RPMI7951 (cell line): Measurements from ENCODE around the gene CLIC1. TPM values are rescaled to one million over a fixed set of nuclear protein-coding genes. Genes with fewer than 3 reads are reported as not detected.

ENCODE experiments used
- DNase-seq: peaks from one replicate; pipeline ENCODE4 v3.0.0-alpha.2; 2012; ENCODE audit warnings: low read depth
- total RNA-seq: library from RNA; depleted of rRNA; stranded (reverse); fragments of >200 nt; shearing (Covaris generic); gene quantifications from 2 replicates; pipeline ENCODE4 v1.2.3, GENCODE V29; 2014; rRNA removed

CLIC1 gene
- total RNA-seq, 1 experiment from 2014 or later: 1,387 TPM

GRCh38 chr6:31701666-31702404 lies 34.5 kb downstream of the CLIC1 start:
- peak; percentile 33 for DNase-seq

GRCh38 chr6:31700740-31701401 lies 35.5 kb downstream of the CLIC1 start:
- no peak for DNase-seq

GRCh38 chr6:31697555-31697954 lies 38.8 kb downstream of the CLIC1 start:
- DNase-seq: no peak

GRCh38 chr6:31693535-31693934 lies 42.8 kb downstream of the CLIC1 start:
- no peak for DNase-seq

GRCh38 chr6:31692886-31693285 lies 43.4 kb downstream of the CLIC1 start:
- DNase-seq: no peak

GRCh38 chr6:31692353-31692752 lies 44.0 kb downstream of the CLIC1 start:
- no peak for DNase-seq

- no peak for DNase-seq
Observed at GRCh38 chr6:31691564-31692108, 44.7 kb downstream of the CLIC1 start.

GRCh38 chr6:31691078-31691463 lies 45.3 kb downstream of the CLIC1 start:
- no peak for DNase-seq

GRCh38 chr6:31690231-31691077 lies 45.9 kb downstream of the CLIC1 start:
- no peak for DNase-seq

- DNase-seq: no peak
Observed at GRCh38 chr6:31689249-31690110, 46.9 kb downstream of the CLIC1 start.

GRCh38 chr6:31687860-31688693 lies 48.3 kb downstream of the CLIC1 start:
- no peak for DNase-seq

- no peak for DNase-seq
Observed at GRCh38 chr6:31687321-31687720, 49.0 kb downstream of the CLIC1 start.

- DNase-seq: no peak
Observed at GRCh38 chr6:31686483-31686882, 49.8 kb downstream of the CLIC1 start.

- no peak for DNase-seq
Observed at GRCh38 chr6:31683591-31683990, 52.7 kb downstream of the CLIC1 start.

GRCh38 chr6:31681135-31681671 lies 55.1 kb downstream of the CLIC1 start:
- peak; percentile 53 for DNase-seq

Other genes with a start within 250 kb of the CLIC1 start
- gene MICB, start 238.4 kb downstream of the CLIC1 start, total RNA-seq: 31.0 and 34.4 TPM in 2 replicates
- not detected in 2 replicates for gene MCCD1, start 207.6 kb downstream of the CLIC1 start, total RNA-seq
- 472 and 494 TPM in 2 replicates for gene DDX39B, start 194.5 kb downstream of the CLIC1 start, total RNA-seq
- gene ATP6V1G2, start 189.9 kb downstream of the CLIC1 start, total RNA-seq: 2.3 and 2.6 TPM in 2 replicates
- 25.0 and 27.5 TPM in 2 replicates for gene NFKBIL1, start 188.9 kb downstream of the CLIC1 start, total RNA-seq
- gene LTA, start 164.2 kb downstream of the CLIC1 start, total RNA-seq: not detected in 2 replicates
- 1.7 TPM in 2 replicates for gene TNF, start 161.0 kb downstream of the CLIC1 start, total RNA-seq
- gene LTB, start 154.1 kb downstream of the CLIC1 start, total RNA-seq: not detected in 2 replicates
- not detected in 2 replicates for gene LST1, start 150.3 kb downstream of the CLIC1 start, total RNA-seq
- 0.36 TPM in 1 of 2 replicates, not detected in the other for gene NCR3, start 143.5 kb downstream of the CLIC1 start, total RNA-seq
- not detected in 2 replicates for gene AIF1, start 121.3 kb downstream of the CLIC1 start, total RNA-seq
- 52.8 and 53.7 TPM in 2 replicates for gene PRRC2A, start 115.8 kb downstream of the CLIC1 start, total RNA-seq
- gene BAG6, start 83.9 kb downstream of the CLIC1 start, total RNA-seq: 124 and 161 TPM in 2 replicates
- gene APOM, start 80.6 kb downstream of the CLIC1 start, total RNA-seq: 2.5 and 3.4 TPM in 2 replicates
- gene C6orf47, start 75.8 kb downstream of the CLIC1 start, total RNA-seq: 13.9 and 18.6 TPM in 2 replicates
- 20.0 and 22.5 TPM in 2 replicates for gene GPANK1, start 71.5 kb downstream of the CLIC1 start, total RNA-seq
- 371 and 469 TPM in 2 replicates for gene CSNK2B, start 70.5 kb downstream of the CLIC1 start, total RNA-seq
- 0.36 and 1.3 TPM in 2 replicates for gene LY6G5B, start 66.6 kb downstream of the CLIC1 start, total RNA-seq
- gene LY6G5C, start 55.5 kb downstream of the CLIC1 start, total RNA-seq: 2.9 and 3.2 TPM in 2 replicates
- gene ABHD16A, start 33.2 kb downstream of the CLIC1 start, total RNA-seq: 36.7 and 36.9 TPM in 2 replicates
- gene LY6G6F, start 29.7 kb downstream of the CLIC1 start, total RNA-seq: not detected in 2 replicates
- gene LY6G6D, start 21.2 kb downstream of the CLIC1 start, total RNA-seq: not detected in 2 replicates
- not detected in 2 replicates for gene LY6G6C, start 14.8 kb downstream of the CLIC1 start, total RNA-seq
- gene MPIG6B, start 13.2 kb downstream of the CLIC1 start, total RNA-seq: not detected in 2 replicates
- gene DDAH2, start 7.2 kb downstream of the CLIC1 start, total RNA-seq: 39.4 and 53.3 TPM in 2 replicates
- gene MSH5, start 3.5 kb upstream of the CLIC1 start, total RNA-seq: 14.1 and 17.8 TPM in 2 replicates
- gene SAPCD1, start 26.1 kb upstream of the CLIC1 start, total RNA-seq: 0.72 and 2.7 TPM in 2 replicates
- 0.10 and 0.36 TPM in 2 replicates for gene VWA7, start 40.8 kb upstream of the CLIC1 start, total RNA-seq
- 26.4 and 33.6 TPM in 2 replicates for gene VARS1, start 59.2 kb upstream of the CLIC1 start, total RNA-seq
- gene LSM2, start 70.4 kb upstream of the CLIC1 start, total RNA-seq: 145 and 164 TPM in 2 replicates
- gene HSPA1L, start 78.8 kb upstream of the CLIC1 start, total RNA-seq: 0.68 and 0.84 TPM in 2 replicates
- gene HSPA1A, start 79.0 kb upstream of the CLIC1 start, total RNA-seq: 141 and 155 TPM in 2 replicates
- 82.1 and 101 TPM in 2 replicates for gene HSPA1B, start 91.2 kb upstream of the CLIC1 start, total RNA-seq
- gene NEU1, start 126.3 kb upstream of the CLIC1 start, total RNA-seq: 55.3 and 66.7 TPM in 2 replicates
- gene SLC44A4, start 142.5 kb upstream of the CLIC1 start, total RNA-seq: 1.5 TPM in 1 of 2 replicates, not detected in the other
- gene EHMT2, start 161.2 kb upstream of the CLIC1 start, total RNA-seq: 38.6 and 46.1 TPM in 2 replicates
- 1.2 and 1.4 TPM in 2 replicates for gene ZBTB12, start 165.6 kb upstream of the CLIC1 start, total RNA-seq
- not detected in 2 replicates for gene C2, start 191.2 kb upstream of the CLIC1 start, total RNA-seq
- gene CFB, start 209.6 kb upstream of the CLIC1 start, total RNA-seq: 0.72 and 1.8 TPM in 2 replicates
- gene NELFE, start 222.4 kb upstream of the CLIC1 start, total RNA-seq: 235 and 246 TPM in 2 replicates
- 30.4 and 36.5 TPM in 2 replicates for gene SKIC2, start 222.6 kb upstream of the CLIC1 start, total RNA-seq
- 21.0 and 27.8 TPM in 2 replicates for gene DXO, start 235.6 kb upstream of the CLIC1 start, total RNA-seq
- gene C4A, start 245.5 kb upstream of the CLIC1 start, total RNA-seq: 0.96 and 1.3 TPM in 2 replicates